G401 (cell line): ENCODE results near the gene NFYC. TPM values are rescaled to one million over a fixed set of nuclear protein-coding genes. Genes with fewer than 3 reads are reported as not detected.

ENCODE experiments used
- DNase-seq: peaks from one replicate; pipeline ENCODE4 v3.0.0-alpha.2; 2015; ENCODE audit warnings: low spot score
- in situ Hi-C: cut with HindIII; loops from 2 replicates; pipeline ENCODE4 v1.10.0; 2016; ENCODE audit warnings: low sequenced_read_pairs, mixed read lengths
- total RNA-seq: library from RNA; depleted of rRNA; stranded (reverse); fragments of >200 nt; shearing (Covaris generic); gene quantifications from 2 replicates; pipeline ENCODE4 v1.2.3, GENCODE V29; 2014; rRNA removed

The NFYC gene
- total RNA-seq: 39.4 and 76.7 TPM in 2 replicates

- DNase-seq: peak; percentile 97
- in situ Hi-C loops: no loop called here
These were observed at the start of gene NFYC for GRCh38 chr1:40691538-40692428. NFYC (plus strand) TSS chr1:40691704; CDS start chr1:40738844, 47,140 bp downstream.

GRCh38 chr1:40645118-40645680 lies 46.3 kb upstream of the NFYC start:
- DNase-seq: no peak
- in situ Hi-C loops: loop anchor here (5.0 kb wide), 1 partner anchor 37 kb away; no protein-coding TSS in a partner anchor

- DNase-seq: no peak
- in situ Hi-C loops: loop anchor here (5.0 kb wide), 1 partner anchor 36 kb away; no protein-coding TSS in a partner anchor
These were observed 45.2 kb upstream of the NFYC start for GRCh38 chr1:40646315-40646714.

- in situ Hi-C loops: loop anchor here (5.0 kb wide), 1 partner anchor 34 kb away; no protein-coding TSS in a partner anchor
These were observed 43.3 kb upstream of the NFYC start for GRCh38 chr1:40648200-40648599.

GRCh38 chr1:40648928-40649591 lies 42.4 kb upstream of the NFYC start:
- in situ Hi-C loops: loop anchor here (5.0 kb wide), 1 partner anchor 33 kb away; no protein-coding TSS in a partner anchor

More at GRCh38 chr1:40648200-40648599, 43.3 kb upstream of the NFYC start:
- no peak for DNase-seq

GRCh38 chr1:40649592-40649930 lies 41.9 kb upstream of the NFYC start:
- in situ Hi-C loops: loop anchor here (5.0 kb wide), 1 partner anchor 33 kb away; no protein-coding TSS in a partner anchor
- DNase-seq: peak; percentile 86

More at GRCh38 chr1:40648928-40649591, 42.4 kb upstream of the NFYC start:
- no peak for DNase-seq

GRCh38 chr1:40650075-40650474 lies 41.4 kb upstream of the NFYC start:
- in situ Hi-C loops: no loop called here
- DNase-seq: peak; percentile 36

GRCh38 chr1:40651138-40651857 lies 40.2 kb upstream of the NFYC start:
- peak; percentile 95 for DNase-seq
- in situ Hi-C loops: no loop called here

GRCh38 chr1:40652468-40652867 lies 39.0 kb upstream of the NFYC start:
- in situ Hi-C loops: no loop called here
- no peak for DNase-seq

GRCh38 chr1:40652979-40653378 lies 38.5 kb upstream of the NFYC start:
- in situ Hi-C loops: no loop called here
- no peak for DNase-seq

- in situ Hi-C loops: no loop called here
- DNase-seq: peak; percentile 33
These were observed 37.5 kb upstream of the NFYC start for GRCh38 chr1:40653851-40654537.

GRCh38 chr1:40657046-40657445 lies 34.5 kb upstream of the NFYC start:
- in situ Hi-C loops: no loop called here
- peak; percentile 87 for DNase-seq

- no peak for DNase-seq
- in situ Hi-C loops: no loop called here
These were observed 32.5 kb upstream of the NFYC start for GRCh38 chr1:40658751-40659648.

GRCh38 chr1:40659649-40659947 lies 31.9 kb upstream of the NFYC start:
- DNase-seq: no peak
- in situ Hi-C loops: no loop called here

GRCh38 chr1:40661678-40662077 lies 29.8 kb upstream of the NFYC start:
- in situ Hi-C loops: no loop called here
- no peak for DNase-seq

GRCh38 chr1:40662151-40662550 lies 29.4 kb upstream of the NFYC start:
- in situ Hi-C loops: no loop called here
- peak; percentile 22 for DNase-seq

GRCh38 chr1:40662864-40663263 lies 28.6 kb upstream of the NFYC start:
- DNase-seq: peak; percentile 27

More at GRCh38 chr1:40662864-40663263, 28.6 kb upstream of the NFYC start:
- in situ Hi-C loops: no loop called here
